ENCODE data around the gene PRKN.

PRKN gene

DNA sequence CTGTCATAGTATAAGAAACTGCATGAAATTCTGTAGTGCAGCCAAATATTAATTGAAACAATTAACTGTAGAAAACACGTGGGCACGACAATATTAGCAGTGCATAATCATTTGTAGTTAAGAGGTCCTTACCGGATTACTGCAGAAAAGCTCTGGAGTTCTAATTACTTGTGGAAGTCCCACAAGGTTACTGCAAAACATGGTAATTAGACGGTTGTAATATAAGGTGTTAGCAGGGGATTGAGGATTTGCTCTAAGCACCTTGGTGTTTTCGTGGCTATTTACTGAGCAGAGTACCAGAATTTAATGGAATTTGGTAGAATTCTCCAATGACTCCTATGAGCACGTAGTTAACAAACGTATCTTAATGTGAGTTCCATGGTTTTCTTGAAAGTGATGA lies 980.1 kb downstream of the PRKN start:
- Histone ChIP-seq H2AFZ (ENCODE audit: low read length) (no peak overlapping the region), H3K27ac (ENCODE audit: low read length) (no peak overlapping the region), H3K79me2 (ENCODE audit: low read length) (no peaks in the 10 kb centered on the region), H3K4me3 (ENCODE audit: low read length) (no peak overlapping the region), H3K9me3 (replicated peaks; ENCODE audit: insufficient read depth, low read length) (no peaks in the 10 kb centered on the region), H3K9ac (ENCODE audit: low read length) (no peak overlapping the region), H3K4me1 (ENCODE audit: low read length) (no peaks in the 10 kb centered on the region), H4K20me1 (ENCODE audit: insufficient read depth, low read length) (no peaks in the 10 kb centered on the region), H3F3A (ENCODE audit: insufficient read depth, low read length) (no peaks in the 10 kb centered on the region), H3K4me2 (ENCODE audit: low read depth, low read length) (no peak overlapping the region), H3K9me2 (replicated peaks; ENCODE audit: insufficient read depth, low read length) (no peaks in the 10 kb centered on the region), H3K36me3 (replicated peaks; ENCODE audit: insufficient read depth, low read length) (no peaks in the 10 kb centered on the region), H3K27me3 (replicated peaks; ENCODE audit: insufficient read depth, low read length) (no peaks in the 10 kb centered on the region)
- TF ChIP-seq EZH2 (optimal IDR thresholded peaks at IDR 0.05; ENCODE audit: low read depth, low read length) (no peak), EZH2phosphoT487 (IDR thresholded peaks at IDR 0.05; ENCODE audit: low read length) (no peak)
- TF ChIP-seq, protein P1, sequence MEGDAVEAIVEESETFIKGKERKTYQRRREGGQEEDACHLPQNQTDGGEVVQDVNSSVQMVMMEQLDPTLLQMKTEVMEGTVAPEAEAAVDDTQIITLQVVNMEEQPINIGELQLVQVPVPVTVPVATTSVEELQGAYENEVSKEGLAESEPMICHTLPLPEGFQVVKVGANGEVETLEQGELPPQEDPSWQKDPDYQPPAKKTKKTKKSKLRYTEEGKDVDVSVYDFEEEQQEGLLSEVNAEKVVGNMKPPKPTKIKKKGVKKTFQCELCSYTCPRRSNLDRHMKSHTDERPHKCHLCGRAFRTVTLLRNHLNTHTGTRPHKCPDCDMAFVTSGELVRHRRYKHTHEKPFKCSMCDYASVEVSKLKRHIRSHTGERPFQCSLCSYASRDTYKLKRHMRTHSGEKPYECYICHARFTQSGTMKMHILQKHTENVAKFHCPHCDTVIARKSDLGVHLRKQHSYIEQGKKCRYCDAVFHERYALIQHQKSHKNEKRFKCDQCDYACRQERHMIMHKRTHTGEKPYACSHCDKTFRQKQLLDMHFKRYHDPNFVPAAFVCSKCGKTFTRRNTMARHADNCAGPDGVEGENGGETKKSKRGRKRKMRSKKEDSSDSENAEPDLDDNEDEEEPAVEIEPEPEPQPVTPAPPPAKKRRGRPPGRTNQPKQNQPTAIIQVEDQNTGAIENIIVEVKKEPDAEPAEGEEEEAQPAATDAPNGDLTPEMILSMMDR (IDR thresholded peaks at IDR 0.05; ENCODE audit: low read length) = no peak
- no peak for DNase-seq

GRCh38 chr6:161745594-161746141 lies 981.9 kb downstream of the PRKN start:
- no peaks in the 10 kb centered on the region for H3K36me3 ChIP-seq (replicated peaks; ENCODE audit: insufficient read depth, low read length)
- no peaks in the 10 kb centered on the region for H4K20me1 ChIP-seq (ENCODE audit: insufficient read depth, low read length)
- peak overlapping the region; percentile 72 for H2AFZ ChIP-seq (ENCODE audit: low read length)
- no peak for DNase-seq
- no peaks in the 10 kb centered on the region for H3K27me3 ChIP-seq (replicated peaks; ENCODE audit: insufficient read depth, low read length)
- no peaks in the 10 kb centered on the region for H3K9me2 ChIP-seq (replicated peaks; ENCODE audit: insufficient read depth, low read length)
- peaks cover 6% of the 10 kb centered on the region; the same call in 1 of the 2 replicates for H3K4me1 ChIP-seq (ENCODE audit: low read length)
- no peaks in the 10 kb centered on the region for H3F3A ChIP-seq (ENCODE audit: insufficient read depth, low read length)
- peak overlapping the region; percentile 62; the same call in 1 of the 2 replicates for H3K4me2 ChIP-seq (ENCODE audit: low read depth, low read length)
- no peaks in the 10 kb centered on the region for H3K79me2 ChIP-seq (ENCODE audit: low read length)
- H3K4me3 ChIP-seq (ENCODE audit: low read length) = peak overlapping the region; percentile 27; the same call in 1 of the 2 replicates
- H3K9ac ChIP-seq (ENCODE audit: low read length) = peak overlapping the region; percentile 29; the same call in 1 of the 2 replicates
- H3K27ac ChIP-seq (ENCODE audit: low read length) = no peak overlapping the region
- TF ChIP-seq, protein P1 (IDR thresholded peaks at IDR 0.05; ENCODE audit: low read length) = no peak
- TF ChIP-seq EZH2phosphoT487 (IDR thresholded peaks at IDR 0.05; ENCODE audit: low read length) = no peak
- no peak for TF ChIP-seq EZH2 (optimal IDR thresholded peaks at IDR 0.05; ENCODE audit: low read depth, low read length)
- H3K9me3 ChIP-seq (replicated peaks; ENCODE audit: insufficient read depth, low read length) = no peaks in the 10 kb centered on the region

GRCh38 chr6:161745128-161745527 lies 982.4 kb downstream of the PRKN start:
- Histone ChIP-seq H3K79me2 (ENCODE audit: low read length) (no peaks in the 10 kb centered on the region), H3K4me3 (ENCODE audit: low read length) (no peak overlapping the region)
- DNase-seq = no peak

More at GRCh38 chr6:161745128-161745527, 982.4 kb downstream of the PRKN start:
- Histone ChIP-seq H3K36me3 (replicated peaks; ENCODE audit: insufficient read depth, low read length) (no peaks in the 10 kb centered on the region), H4K20me1 (ENCODE audit: insufficient read depth, low read length) (no peaks in the 10 kb centered on the region), H3K4me1 (ENCODE audit: low read length) (peaks cover 10% of the 10 kb centered on the region), H3K27ac (ENCODE audit: low read length) (no peak overlapping the region), H3K4me2 (ENCODE audit: low read depth, low read length) (no peak overlapping the region), H3K9me3 (replicated peaks; ENCODE audit: insufficient read depth, low read length) (no peaks in the 10 kb centered on the region), H3K9ac (ENCODE audit: low read length) (no peak overlapping the region), H3K9me2 (replicated peaks; ENCODE audit: insufficient read depth, low read length) (no peaks in the 10 kb centered on the region), H3F3A (ENCODE audit: insufficient read depth, low read length) (no peaks in the 10 kb centered on the region), H3K27me3 (replicated peaks; ENCODE audit: insufficient read depth, low read length) (no peaks in the 10 kb centered on the region), H2AFZ (ENCODE audit: low read length) (peak overlapping the region; percentile 72; the same call in 1 of the 2 replicates)
- no peak for TF ChIP-seq EZH2 (optimal IDR thresholded peaks at IDR 0.05; ENCODE audit: low read depth, low read length)
- TF ChIP-seq, protein P1 (IDR thresholded peaks at IDR 0.05; ENCODE audit: low read length) = no peak
- TF ChIP-seq EZH2phosphoT487 (IDR thresholded peaks at IDR 0.05; ENCODE audit: low read length) = no peak
